Transverse colon (tissue), 3 donors: ENCODE results near the gene DCUN1D3.

Experiments used
- EP300 ChIP-seq: sonication (generic); formaldehyde crosslinking; IDR thresholded peaks from one replicate; pipeline ENCODE4 v1.6.1; 2017; ENCODE audit warnings: antibody characterized with exemption, low read depth
- POLR2A ChIP-seq: fragments of 450-650 bp; IDR thresholded peaks from one replicate; pipeline ENCODE4 v1.6.1; 2016; ENCODE audit warnings: antibody characterized with exemption, mild to moderate bottlenecking, moderate library complexity
- TF ChIP-seq, protein P1 (sequence below), 5 experiments: fragments of 200-600 bp in 3 of 5; fragments of 450-650 bp in 2 of 5; sonication (generic) in 3 of 5; IDR thresholded peaks; 1 replicate in 2 of 5; 2 replicates in 3 of 5; pipeline ENCODE4 v1.5.1; 2016 to 2017; ENCODE audit warnings: antibody characterized with exemption in 5 of 5, inconsistent platforms in 3 of 5, mild to moderate bottlenecking in 2 of 5, moderate library complexity in 1 of 5

GRCh38 chr16:20900299-20901067 lies at the start of gene DCUN1D3, which contains the start of gene LYRM1:
- TF ChIP-seq, protein P1, sequence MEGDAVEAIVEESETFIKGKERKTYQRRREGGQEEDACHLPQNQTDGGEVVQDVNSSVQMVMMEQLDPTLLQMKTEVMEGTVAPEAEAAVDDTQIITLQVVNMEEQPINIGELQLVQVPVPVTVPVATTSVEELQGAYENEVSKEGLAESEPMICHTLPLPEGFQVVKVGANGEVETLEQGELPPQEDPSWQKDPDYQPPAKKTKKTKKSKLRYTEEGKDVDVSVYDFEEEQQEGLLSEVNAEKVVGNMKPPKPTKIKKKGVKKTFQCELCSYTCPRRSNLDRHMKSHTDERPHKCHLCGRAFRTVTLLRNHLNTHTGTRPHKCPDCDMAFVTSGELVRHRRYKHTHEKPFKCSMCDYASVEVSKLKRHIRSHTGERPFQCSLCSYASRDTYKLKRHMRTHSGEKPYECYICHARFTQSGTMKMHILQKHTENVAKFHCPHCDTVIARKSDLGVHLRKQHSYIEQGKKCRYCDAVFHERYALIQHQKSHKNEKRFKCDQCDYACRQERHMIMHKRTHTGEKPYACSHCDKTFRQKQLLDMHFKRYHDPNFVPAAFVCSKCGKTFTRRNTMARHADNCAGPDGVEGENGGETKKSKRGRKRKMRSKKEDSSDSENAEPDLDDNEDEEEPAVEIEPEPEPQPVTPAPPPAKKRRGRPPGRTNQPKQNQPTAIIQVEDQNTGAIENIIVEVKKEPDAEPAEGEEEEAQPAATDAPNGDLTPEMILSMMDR (IDR thresholded peaks at IDR 0.05) = no peak
- TF ChIP-seq EP300 = peak; percentile 67
- TF ChIP-seq POLR2A = peak; percentile 96
